Stimulated activated CD4-positive, alpha-beta T cell treated with anti-CD3 and anti-CD28 coated beads, Interleukin-1b, Interleukin-23, amount 100 ng/mL, for 1 hour (primary cell): ENCODE results near the gene PDZD7.
"Not testable (repeated sequence)": the region's sequence is repeated elsewhere in the genome, so short reads cannot be mapped to it uniquely, and the experiment has no call there.

Experiments used
- DNase-seq, 2 donors: peaks; one replicate each; pipeline ENCODE4 v3.0.0-alpha.2; 2020; ENCODE audit warnings: low read depth in 2 of 2

The PDZD7 gene

GRCh38 chr10:101040851-101041250 lies 9.9 kb upstream of the PDZD7 start:
- no peak for DNase-seq

GRCh38 chr10:101040061-101040460 lies 9.1 kb upstream of the PDZD7 start:
- DNase-seq, result no peak

- no peak for DNase-seq
These were observed 7.6 kb upstream of the PDZD7 start for GRCh38 chr10:101038484-101038883.

- DNase-seq, result no peak
These were observed 5.8 kb upstream of the PDZD7 start for GRCh38 chr10:101036726-101037125.

GRCh38 chr10:101035916-101036702 lies 5.2 kb upstream of the PDZD7 start:
- DNase-seq, result no peak

- no peak for DNase-seq
These were observed 4.4 kb upstream of the PDZD7 start for GRCh38 chr10:101035314-101035713.

GRCh38 chr10:101034404-101034803 lies 3.5 kb upstream of the PDZD7 start:
- DNase-seq, result not testable (repeated sequence)

- no peak for DNase-seq
These were observed 2.3 kb upstream of the PDZD7 start for GRCh38 chr10:101033276-101033675.

- DNase-seq, result no peak
These were observed 1.8 kb upstream of the PDZD7 start for GRCh38 chr10:101032637-101033224.

GRCh38 chr10:101031796-101032636 lies 1.1 kb upstream of the PDZD7 start:
- peak; percentile 46 to 55 for DNase-seq

GRCh38 chr10:101030496-101031127 lies 317 bp downstream of the PDZD7 start:
- no peak for DNase-seq

GRCh38 chr10:101029520-101030295 lies 1.2 kb downstream of the PDZD7 start:
- DNase-seq, result no peak

GRCh38 chr10:101028446-101029337 lies 2.2 kb downstream of the PDZD7 start:
- no peak for DNase-seq

GRCh38 chr10:101027106-101027720 lies 3.7 kb downstream of the PDZD7 start:
- no peak for DNase-seq

GRCh38 chr10:101022967-101023705 lies 7.8 kb downstream of the PDZD7 start:
- DNase-seq, result no peak

- DNase-seq, result no peak
These were observed 9.2 kb downstream of the PDZD7 start for GRCh38 chr10:101021692-101022251.

- no peak for DNase-seq
These were observed 9.7 kb downstream of the PDZD7 start for GRCh38 chr10:101021239-101021638.

- no peak for DNase-seq
These were observed 10.4 kb downstream of the PDZD7 start for GRCh38 chr10:101020427-101021075.

- no peak for DNase-seq
These were observed 11.6 kb downstream of the PDZD7 start for GRCh38 chr10:101019440-101019703.
